ENCODE results near the gene ACIN1.

The ACIN1 gene

GRCh38 chr14:23009939-23010726 lies 84.8 kb downstream of the ACIN1 start, which contains the start of gene C14orf93:
Gene C14orf93 (minus strand): TSS chr14:23010143. CDS start chr14:22999023, 11,120 bp downstream.
- DNase-seq (ENCODE audit: low spot score in 2 of 2) (peak; percentile 68 to 70), ATAC-seq (ENCODE audit: low read depth) (peak; percentile 29)
- Mint-ChIP-seq H3K4me1 (peaks cover 11% of the 10 kb centered on the region), H3K27me3 (no peaks in the 10 kb centered on the region), H3K9me3 (no peaks in the 10 kb centered on the region), H3K4me3 (peak within 1 kb of the TSS; percentile 98), H3K27ac (peak within 1 kb of the TSS; percentile 94), H3K36me3 (peaks cover 3% of the 10 kb centered on the region)

- ATAC-seq (ENCODE audit: low read depth) (no peak), DNase-seq (ENCODE audit: low spot score in 2 of 2) (no peak)
- Mint-ChIP-seq H3K4me1 (peaks cover 11% of the 10 kb centered on the region), H3K27ac (peak overlapping the region; percentile 94), H3K9me3 (no peaks in the 10 kb centered on the region), H3K27me3 (no peaks in the 10 kb centered on the region), H3K36me3 (peaks cover 3% of the 10 kb centered on the region), H3K4me3 (peak overlapping the region; percentile 98)
Measured at GRCh38 chr14:23009483-23009938, 85.4 kb downstream of the ACIN1 start.

- peaks cover 3% of the 10 kb centered on the region for H3K36me3 Mint-ChIP-seq
- DNase-seq (ENCODE audit: low spot score in 2 of 2) (no peak), ATAC-seq (ENCODE audit: low read depth) (no peak)
- no peaks in the 10 kb centered on the region for H3K9me3 Mint-ChIP-seq
- H3K4me3 Mint-ChIP-seq, result peak overlapping the region; percentile 53
- no peaks in the 10 kb centered on the region for H3K27me3 Mint-ChIP-seq
- H3K27ac Mint-ChIP-seq, result no peak overlapping the region
- H3K4me1 Mint-ChIP-seq, result peaks cover 11% of the 10 kb centered on the region
Measured at GRCh38 chr14:23008831-23009230, 86.1 kb downstream of the ACIN1 start.
